ENCODE results near the gene CCDC187. TPM values are rescaled to one million over a fixed set of nuclear protein-coding genes. Genes with fewer than 3 reads are reported as not detected.

Gene CCDC187
- total and polyA plus RNA-seq, 2 of the 8 experiments (the other 6 are each of a cell fraction or from before 2014, with no cell fraction given) = 0.02 TPM; not detected in 1

DNA sequence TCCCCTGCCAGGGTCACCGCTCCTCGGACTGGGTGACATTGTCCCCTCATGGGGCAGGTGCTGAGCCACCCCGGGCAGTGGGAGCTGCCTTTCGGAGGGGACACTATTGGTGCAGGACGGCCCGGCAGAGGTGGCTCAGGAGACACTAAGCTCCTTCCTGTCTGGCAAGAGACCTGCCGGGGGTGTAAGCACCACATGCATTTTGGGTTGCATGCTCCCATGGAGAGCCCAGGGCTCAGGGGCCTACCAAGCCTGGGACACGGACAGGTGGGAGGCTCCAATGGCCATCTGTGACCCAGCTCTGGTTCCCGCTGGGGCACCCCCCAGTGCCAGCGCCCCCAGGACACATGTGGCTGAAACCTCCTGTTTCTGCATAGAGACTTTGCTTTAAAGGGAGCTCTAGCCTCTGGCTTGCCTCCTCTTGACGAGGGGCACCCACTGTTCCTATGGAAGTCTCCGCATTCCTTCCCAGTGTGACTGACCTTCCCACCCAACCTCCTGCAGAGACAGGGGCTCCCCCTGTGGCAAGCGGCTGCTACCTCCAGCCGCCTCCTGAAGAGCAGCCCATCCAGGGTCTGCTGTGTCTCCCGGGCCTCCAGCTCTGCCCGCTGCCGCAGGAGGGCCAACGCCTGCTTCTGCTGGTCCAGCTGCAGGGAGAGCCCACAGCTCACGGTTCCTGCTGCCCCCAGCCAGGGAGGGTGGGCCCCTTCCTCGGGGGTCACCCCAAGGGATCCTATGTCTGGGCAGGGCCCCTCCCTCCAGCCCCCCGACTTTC, 28.1 kb downstream of the CCDC187 start (continued):
- no peak for TF ChIP-seq CBX8 (IDR thresholded peaks at IDR 0.05; ENCODE audit: borderline replicate concordance, low read depth, low read length)
- TF ChIP-seq POLR2AphosphoS5 (IDR thresholded peaks at IDR 0.05; ENCODE audit: low read depth, low read length) = no peak
- TF ChIP-seq GTF2F1 (IDR thresholded peaks at IDR 0.05; ENCODE audit: borderline replicate concordance, low read depth, low read length) = no peak
- no peak for TF ChIP-seq ZNF274 (IDR thresholded peaks at IDR 0.05; ENCODE audit: borderline replicate concordance, extremely low read depth, low read length)
